Measurements from ENCODE around the gene CC2D1A.
A peak's percentile ranks its signal among the peaks of the same experiment; 100 is the strongest.

The CC2D1A gene

DNA sequence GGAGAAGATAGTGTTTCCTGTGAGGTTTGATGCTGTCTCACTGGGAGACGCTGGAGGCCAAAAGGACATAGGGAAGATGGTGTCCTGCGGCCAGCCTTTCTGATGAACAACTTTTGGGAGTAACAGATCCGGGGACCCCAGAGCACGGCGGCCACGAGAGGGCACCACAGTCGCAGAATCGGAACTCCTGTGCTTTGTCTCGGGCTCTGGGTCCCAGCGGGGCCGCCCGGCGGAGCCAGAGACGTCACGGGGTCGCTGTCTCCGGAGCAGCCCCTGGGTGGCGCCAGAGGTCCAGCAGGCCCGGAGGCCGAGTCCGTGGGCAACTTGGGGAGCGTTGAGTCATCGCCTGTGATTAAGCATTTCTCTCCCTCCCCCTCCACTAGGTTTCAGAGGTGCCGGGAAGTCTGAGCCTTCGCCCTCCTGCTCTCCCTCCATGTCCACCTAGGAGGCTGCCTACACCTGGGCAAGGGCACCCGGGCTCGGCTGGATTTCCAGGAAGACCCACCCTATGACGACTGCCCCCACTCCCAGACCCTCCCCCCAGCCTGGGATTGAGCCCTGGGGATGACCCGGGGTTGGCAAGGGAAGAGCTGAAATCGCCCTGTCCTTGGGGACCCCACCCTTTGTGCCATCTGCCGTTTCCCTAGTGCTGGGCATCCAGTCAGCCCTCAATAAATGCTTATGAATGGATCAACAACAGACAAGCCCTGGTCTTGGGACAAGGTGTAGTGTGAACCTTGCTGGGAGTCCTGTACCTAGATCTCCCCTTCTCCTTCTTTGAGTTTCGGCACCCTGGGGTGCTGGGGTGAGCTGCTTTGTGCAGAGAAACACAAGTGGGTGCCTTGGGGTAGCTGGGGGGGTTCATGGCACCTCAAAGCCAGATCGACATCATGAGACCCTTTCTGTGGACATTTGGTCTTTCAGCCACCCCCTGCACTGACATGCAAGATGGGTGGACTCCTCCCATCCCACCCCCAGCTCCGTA, 25.6 kb upstream of the CC2D1A start:
- peak; percentile 78 for DNase-seq

DNA sequence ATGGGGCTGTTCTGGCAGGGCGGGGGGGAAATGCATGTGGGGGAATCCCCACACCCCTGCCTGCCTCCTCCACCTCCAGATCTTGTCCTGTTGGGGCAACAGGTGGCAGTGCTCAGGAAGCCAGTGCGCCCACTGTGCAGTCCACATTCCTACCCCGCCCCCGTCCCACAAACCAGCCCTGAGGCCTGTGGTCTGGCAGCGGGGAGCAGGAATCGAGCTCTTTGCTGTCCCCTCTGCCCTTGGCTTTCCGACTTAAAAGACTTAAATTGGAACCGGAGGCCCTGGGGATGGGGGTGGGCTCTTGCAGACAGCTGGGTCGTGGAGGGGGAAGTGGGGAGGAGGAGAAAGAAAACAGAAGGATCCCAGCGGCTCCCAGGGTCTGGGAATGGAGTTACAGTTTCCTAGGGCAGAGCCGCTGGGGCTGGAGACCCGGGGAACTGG, 24.7 kb upstream of the CC2D1A start:
- no peak for DNase-seq

DNA sequence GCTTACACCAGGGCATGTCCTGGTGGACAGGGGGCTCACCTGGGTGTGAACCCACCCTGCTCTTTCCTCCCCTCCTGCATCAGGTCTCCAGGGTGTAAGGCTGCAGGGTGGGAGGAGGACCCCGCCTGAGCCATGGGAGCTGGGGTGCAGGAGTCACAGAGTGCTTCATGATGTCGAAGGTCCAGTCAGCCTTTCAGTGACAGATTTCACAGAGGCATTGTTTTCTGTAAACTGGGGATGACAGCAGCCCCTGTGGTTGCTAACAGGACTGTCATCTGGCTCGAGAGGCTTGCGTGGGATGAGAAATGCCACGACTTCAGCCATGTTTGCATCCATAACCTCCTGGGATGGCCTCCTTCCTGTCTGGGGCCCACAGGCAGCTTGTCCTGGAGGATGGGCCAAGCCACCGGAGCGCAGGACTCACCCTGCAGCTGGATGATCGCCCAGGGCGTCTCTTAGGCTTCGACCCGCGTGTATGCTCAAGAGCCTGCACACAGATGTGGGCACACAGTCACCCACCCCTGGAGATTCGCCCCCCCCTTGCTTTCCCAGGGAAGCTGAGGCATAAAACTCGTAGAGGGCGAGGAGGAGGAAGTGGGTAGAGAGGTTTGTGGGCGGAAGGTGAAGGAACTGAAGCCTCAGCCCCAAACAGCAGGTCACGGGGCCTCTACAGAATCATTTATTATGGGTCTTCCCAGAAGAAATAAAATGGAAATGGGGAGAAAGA, 24.1 kb upstream of the CC2D1A start:
- DNase-seq, result no peak

DNA sequence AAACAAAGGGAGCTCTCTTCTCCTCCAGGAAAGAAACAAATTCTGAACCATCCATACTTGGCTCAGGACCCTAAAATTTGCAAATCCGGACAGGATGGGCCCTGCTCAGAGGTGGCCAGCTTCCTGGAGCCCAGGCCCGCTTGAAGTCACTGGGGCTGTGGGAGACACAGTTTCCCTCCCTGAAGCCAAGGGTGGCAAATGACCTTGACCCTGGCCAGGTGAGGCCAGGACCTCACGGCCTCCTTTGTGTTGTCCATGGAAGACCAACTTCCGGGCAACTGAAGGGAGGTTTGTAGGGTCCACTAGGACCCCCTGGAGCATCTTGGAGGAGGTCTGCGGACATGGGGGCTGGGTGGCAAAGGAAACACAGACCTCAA, 23.6 kb upstream of the CC2D1A start:
- DNase-seq, result no peak

DNA sequence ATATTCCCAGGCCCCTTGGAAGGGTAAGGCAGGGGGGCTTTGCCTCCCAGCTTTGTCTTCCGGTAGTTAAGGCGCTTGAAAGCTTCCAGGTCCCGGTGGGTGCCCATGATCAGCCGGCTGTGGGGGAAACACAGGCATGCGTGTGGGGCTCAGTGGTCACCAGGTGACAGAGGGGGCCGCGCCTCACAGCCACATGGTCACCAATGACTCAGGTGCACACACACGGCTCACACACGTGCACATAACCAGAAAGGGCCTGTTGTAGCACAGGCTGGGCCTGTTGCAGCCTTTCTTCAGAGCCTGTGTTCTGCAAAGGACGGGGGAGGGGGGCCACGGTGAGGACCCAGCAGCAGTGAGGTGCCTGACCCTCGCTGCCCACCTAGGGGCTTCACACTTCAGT, 23.2 kb upstream of the CC2D1A start:
- no peak for DNase-seq

DNA sequence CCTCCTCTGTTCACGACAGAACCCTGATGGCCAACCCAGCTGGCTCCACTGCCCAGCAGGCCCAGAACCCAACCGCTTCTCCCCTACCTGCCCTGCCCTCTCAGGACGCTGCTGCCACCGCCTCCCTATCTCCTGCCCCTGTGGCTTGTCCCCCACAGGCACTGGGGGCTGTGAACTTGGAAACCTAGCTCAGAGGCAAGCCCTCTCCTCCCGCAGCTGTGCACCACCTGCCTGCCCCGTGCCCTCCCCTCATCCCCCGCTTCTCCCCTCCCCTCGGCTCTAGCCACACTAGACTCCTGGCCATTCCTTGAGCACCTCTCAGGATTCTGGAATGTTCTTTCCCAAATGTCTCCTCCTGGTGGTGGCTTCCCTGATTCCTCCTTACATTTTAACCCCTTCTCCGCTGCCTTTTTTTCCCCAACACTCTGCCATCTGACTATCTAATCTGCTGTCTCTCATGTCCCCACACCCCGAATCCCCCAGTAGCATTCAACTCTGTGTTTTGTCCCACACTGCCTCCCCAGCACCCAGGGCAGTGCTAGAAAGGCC, 22.4 kb upstream of the CC2D1A start:
- DNase-seq, result no peak

DNA sequence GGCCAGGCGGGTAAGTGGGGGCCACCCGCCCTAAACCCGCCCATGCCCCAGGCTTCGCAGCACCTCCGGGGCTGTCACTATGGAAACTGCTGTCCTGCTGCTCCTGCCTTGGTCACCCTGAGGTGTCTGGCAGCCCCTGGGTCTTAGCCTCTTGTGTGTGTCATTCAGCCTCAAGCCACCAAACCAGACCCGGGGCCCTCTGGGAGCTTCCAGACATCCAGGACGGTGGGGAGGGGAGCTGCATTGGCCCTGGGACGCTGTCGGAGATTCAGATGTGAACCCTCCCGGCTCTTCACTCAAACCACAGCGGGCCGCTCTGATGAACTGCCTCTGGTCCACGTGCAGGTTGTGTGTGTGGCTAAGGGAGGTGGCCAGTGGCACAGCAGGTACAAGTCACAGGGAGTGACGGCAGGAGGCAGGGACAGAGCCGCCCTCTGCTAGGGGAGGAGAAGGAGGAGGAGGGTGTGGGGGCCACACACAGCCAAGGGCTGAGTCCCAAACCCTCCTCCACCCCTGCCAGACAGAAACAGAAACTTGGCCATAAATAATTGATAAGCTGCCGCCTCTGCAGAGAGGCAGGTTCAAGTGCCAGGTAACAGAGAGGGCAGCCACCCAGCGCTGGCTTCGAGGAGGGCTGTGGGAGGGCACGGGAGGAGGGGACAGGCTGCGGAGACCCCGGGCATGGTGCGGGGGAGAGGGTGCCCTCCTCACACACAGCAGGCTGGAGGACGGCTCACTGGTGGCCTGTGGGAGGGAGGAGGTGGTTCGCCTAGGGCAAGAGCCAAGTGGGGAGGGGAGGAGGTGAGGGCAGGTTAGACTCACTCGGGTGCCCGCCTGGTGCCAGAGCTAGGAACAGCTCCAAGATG, 21.0 kb upstream of the CC2D1A start:
- DNase-seq, result no peak

DNA sequence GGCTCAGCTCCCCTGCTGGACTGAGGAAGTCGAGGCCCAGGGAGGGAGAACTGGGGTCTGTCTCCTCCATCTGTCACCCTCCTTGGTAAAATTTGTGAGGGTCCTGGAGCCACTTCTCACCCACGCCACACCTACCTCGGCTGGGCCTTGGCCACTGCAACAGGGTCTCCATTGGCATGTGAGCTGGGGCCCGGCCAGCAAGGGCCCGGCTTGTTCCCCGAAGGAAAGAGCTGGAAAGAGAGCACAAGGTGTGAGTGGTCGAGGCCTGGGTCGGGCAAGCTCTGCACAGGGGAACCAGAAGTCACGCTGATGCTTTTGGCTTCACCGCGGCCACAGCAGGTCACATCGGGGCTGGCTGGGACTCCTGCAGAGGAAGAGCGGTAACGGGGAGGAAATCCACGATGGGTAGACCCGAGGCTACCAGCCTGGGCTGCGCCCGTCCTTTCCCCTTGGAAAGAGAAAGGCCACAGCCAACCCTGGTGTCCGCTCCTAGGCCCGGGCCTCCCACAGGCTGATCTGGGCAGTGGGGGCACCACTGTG, 20.1 kb upstream of the CC2D1A start:
- DNase-seq, result no peak

DNA sequence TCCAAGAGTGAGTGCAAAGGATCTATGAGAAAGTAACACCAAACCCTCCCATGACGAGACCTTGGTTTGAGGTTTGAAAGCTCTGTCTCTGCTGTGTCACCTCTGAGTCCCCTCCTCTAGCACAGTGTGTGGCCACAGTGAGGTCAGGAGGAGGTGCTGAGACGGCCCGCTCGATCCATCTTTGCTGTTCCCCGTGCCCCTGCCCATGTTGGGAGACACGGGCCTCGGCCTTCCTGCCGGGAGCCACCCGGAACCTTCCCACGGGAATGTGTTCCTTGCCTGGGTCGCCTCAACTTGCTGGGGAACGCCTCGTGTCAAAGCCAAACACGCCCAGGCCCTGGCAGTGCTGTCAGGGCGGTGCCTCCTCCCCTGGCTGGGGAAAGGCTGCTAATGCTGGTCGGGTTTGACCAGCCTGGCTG, 19.0 kb upstream of the CC2D1A start:
- DNase-seq, result no peak

DNA sequence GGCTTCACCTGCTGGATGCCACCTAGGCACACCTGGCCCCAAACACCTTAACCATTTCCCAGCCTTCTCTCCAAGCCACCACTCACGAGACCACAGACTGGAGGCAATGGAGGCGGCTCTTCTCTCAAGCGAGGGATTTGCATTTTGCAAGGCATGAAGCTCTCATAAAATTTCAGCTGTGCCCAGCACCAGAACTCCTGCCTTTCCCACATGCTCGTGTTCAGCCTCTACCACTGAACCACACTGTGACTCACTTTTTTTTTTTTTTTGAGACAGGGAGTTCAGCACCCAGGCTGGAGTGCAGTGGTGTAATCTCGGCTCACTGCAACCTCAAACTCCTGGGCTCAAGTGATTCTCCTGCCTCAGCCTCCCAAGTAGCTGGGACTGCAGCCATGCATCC, 18.5 kb upstream of the CC2D1A start:
- no peak for DNase-seq

DNA sequence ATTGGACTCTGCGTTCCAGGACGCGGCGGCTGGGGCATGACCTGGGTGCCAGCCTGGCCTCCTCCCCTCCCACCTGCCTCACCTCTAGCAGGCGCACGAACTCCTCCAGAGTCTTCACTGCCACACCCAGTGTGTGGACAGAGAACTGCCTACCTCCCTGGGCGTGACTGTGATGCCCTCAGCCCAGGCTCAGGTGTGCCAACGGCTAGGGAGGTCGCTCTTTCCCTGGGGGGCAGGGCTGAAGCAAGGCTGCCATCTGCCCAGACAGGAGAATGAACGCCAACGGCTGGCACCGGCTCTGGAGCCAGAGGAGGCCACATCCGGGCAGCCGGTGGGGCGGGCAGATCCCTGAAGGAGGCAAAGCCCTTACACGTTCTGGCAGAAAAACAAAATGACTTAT, 17.7 kb upstream of the CC2D1A start:
- DNase-seq, result no peak

DNA sequence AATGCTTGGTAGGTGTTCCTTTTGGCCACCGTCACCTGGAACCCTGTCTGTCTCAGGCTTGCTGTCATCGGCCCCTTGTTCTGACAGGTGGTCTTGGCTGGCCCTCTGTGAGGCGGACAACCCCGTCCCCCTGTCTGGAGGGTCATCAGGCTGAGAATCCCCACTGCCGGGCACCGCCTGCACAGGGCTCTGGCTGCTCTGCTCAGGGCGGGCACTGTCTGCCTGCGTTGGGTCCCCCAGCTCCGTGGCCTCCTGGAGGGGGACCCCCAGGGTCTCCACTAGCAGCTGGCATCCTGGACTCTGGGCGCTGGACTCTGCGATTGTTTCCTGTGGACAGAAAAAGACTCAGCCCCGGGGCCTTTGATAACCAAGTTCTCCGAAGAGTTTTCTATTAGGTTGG, 15.9 kb upstream of the CC2D1A start:
- no peak for DNase-seq

DNA sequence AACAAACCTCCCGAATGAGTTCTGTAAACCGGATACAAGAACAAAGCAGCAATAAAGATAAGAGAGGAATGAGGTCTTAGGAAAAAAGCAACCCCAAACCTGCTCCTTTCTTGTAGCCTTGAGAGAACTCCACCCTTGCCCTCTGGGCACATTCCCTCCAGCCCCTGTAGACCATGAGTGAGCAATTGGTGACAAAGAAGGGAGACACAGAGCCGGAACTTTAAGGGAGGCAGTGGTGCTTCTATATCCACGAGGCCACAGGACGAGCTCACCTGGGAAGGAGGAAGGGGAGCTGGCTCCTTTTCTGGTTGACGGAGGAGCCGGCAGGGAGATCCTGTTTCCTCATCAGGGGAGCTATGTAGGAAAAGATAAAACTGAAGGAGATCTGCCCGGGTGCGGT, 13.1 kb upstream of the CC2D1A start:
- no peak for DNase-seq

DNA sequence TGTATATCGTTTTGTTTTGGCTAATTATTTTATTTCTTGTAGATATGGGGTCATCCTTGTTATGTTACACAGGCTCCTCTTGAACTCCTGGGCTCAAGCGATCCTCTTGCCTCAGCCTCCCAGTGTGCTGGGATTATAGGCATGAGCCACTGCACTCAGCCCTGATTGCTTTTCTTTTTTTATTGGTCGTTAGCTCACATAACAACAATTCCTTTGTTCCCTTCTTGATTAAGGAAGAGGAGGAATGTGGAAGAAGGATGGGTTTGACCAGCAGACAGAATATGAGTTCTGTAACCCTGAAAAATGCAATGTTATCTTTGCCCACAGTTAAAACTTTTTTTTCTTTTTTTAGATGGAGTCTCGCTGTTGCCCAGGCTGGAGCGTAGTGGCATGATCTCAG, 11.4 kb upstream of the CC2D1A start:
- no peak for DNase-seq

DNA sequence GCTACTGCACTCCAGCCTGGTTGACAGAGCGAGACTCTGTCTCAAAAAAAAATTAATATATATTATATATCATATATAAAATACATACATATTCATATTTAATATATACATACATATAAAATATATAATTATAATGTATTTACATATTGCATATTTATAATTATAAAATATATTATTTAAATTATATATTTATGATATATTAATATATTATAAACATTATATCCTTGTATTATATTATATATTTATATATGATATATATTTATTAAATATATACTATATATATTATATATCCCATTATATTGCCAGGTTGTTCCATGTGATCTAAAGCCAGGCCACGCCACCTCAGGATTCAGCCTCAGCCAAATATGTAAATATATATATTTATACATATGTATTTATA, 9.8 kb upstream of the CC2D1A start:
- no peak for DNase-seq

DNA sequence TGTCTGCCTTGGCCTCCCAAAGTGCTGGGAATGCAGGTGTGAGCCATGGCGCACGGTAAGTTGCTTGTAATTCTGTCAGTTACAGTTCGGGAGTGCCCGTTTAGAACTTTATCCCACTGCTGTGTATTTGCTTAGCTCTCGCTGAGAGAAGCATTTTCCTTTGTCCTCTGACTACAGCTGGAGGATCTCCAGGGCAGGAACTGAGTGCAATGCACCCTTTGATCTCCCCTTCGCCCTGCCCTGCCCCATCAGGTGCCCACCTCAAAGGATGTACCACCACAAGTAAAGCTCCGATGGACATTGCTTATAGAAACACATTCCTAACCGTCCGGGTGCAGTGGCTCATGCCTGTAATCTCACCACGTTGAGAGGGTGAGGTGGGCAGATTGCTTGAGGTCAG, 6.6 kb upstream of the CC2D1A start:
- DNase-seq, result no peak

DNA sequence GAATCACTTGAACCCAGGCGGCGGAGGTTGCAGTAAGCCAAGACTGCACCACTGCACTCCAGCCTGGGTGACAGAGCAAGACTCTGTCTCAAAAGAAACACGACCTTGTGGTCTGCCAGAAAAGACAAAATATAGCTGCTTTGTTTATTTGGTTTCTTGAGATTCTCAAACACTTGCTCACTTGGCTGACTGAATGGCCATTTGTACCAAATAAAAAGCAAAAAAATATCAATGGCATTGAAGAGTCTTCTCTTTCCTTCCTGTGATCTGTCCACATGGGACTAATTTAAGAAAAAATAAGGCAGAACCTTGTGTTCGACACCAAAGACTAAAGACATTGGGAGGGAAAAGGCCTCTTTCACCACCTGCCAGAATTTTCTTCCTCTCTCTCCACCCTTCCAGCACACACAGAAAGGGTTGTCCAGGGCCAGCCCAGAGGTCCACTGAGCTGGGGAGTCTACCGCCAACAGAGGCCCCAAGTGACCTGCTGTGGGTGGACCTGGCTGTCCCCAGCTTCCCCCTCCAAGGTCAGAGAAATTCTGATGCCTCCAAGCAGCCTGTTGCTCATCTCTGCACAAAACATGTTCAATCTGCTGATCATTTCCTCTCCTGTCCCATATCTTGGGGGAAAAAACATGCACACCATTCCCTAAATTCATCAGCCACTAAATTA, 6.0 kb upstream of the CC2D1A start:
- DNase-seq, result no peak

DNA sequence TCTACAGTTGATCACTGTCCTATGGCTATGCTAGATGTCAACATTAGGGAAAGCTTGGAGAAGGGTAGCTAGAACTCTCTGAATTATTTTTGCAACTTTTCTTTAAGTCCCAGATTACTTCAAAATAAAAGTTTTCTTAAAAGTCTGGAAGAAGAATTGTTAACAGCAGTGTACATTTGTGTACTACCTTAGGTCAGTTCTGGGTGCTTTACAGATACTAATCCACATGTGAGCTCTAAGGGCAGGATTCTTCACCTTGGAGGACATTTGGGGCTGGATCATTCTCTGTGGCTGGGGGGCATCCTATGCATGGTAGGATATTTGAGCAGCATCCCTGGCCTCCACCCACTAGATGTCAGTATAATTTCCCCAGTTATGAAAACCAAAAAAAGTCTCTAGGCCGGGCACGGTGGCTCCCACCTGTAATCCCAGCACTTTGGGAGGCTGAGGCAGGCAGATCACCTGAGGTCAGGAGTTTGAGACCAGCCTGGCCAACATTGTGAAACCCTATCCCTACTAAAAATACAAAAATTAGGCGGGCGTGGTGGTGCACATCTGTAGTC, 2.9 kb upstream of the CC2D1A start:
- DNase-seq, result no peak

DNA sequence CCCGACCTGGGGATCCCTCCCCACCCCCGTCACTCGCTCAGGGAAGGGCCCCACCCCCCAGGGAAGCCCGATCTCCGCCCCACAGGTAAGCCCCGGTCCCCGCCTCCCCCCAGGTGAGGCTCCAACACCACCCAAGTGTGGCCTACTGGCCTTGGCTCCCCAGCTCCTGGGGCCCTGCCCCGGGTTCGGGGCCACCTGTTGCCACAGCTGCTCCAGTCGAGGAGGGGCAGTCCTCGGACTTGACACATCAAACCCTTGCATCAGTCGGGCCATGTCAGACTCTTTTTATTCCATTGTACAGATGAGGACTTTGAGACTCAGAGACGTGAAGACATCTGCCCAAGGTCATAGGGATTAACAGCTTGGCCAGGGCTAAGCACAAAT, 512 bp downstream of the CC2D1A start:
- DNase-seq, result no peak

DNA sequence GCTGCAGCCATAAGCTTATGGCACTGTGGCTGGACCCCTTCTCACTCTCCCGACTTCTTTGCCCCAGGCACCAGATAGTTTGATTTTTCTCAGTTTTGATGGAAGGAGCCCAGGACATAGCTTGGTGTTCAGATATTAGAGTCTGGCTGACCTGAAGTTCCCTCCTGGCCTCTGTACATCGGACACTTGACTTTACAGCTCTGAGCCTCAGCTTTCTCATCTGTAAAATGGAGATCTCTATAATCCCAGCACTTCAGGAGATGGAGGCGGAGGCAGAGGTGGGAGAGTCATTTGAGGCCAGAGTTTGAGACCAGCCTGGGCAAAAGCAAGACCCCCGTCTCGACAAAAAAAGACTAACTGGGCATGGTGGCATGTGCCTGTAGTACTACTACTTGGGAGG, 909 bp downstream of the CC2D1A start:
- DNase-seq, result no peak

DNA sequence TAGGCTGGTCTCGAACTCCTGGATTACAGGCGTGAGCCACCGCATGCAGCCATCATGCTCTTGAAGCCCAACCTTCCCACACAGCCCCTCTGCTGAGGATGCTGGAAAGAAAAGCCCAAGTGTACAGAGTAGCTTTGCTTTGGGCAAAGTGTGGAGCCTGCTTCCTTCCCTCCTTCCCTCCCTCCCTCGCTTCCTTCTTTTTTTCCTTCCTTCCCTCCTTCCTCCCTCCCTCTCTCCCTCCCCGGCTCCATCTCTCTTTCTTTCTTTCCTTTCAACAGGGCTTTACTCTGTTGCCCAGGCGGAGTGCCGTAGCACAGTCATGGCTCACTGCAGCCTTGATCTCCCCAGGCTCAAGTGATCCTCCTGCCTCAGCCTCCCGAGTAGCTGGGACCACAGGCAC, 2.7 kb downstream of the CC2D1A start:
- DNase-seq, result no peak

DNA sequence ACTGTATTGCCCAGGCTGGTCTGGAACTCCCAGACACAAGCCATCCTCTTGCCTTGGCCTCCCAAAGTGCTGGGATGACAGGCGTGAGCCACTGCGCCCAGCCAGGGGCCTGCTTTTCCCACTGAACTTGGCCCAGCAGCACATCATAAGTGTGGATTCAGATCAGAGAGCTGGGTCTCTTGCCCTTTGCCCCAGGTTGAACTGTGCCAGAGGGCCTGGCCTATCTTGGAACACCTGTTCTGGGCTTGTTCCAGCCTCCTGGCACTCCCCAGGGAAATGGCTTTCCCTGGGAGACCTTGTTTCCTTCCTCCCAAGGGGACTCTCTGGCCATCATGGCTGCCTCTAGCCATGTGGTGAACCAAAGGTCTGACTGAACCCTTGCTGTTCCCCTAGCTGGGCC, 3.4 kb downstream of the CC2D1A start:
- DNase-seq, result no peak

Measured in NCI-H510A (cell line).